A549 treated with ZK216348 at 1 μM for 4 hours (cell line): ENCODE measurements around the gene ADGRL4. TPM values are rescaled to one million over a fixed set of nuclear protein-coding genes. Genes with fewer than 3 reads are reported as not detected.

Source experiments
- total RNA-seq: library from RNA; stranded (reverse); fragments of 200-300 nt; extraction: Qiagen RNA extraction; gene quantifications from 5 replicates; pipeline ENCODE4 v1.2.3, GENCODE V29; 2022; ENCODE audit warnings: low read depth

Gene ADGRL4
- total RNA-seq: not detected in 5 replicates

GRCh38 chr1:79006564-79006963, at the start of gene ADGRL4:
Gene ADGRL4 (minus strand): TSS chr1:79006730. CDS start chr1:79006654, 76 bp downstream.

